Suprapubic skin (tissue), 3 donors: ENCODE measurements around the gene EGLN1.

Experiments
- CTCF ChIP-seq, 2 donors: fragments of 200-600 bp in 1 of 2; fragments of 450-650 bp in 1 of 2; sonication (generic) in 1 of 2; IDR thresholded peaks; one replicate each; pipeline ENCODE4 v1.5.1; 2016 to 2019; ENCODE audit warnings: antibody characterized with exemption in 2 of 2, mild to moderate bottlenecking in 1 of 2, moderate library complexity in 1 of 2
- EP300 ChIP-seq: sonication (generic); formaldehyde crosslinking; IDR thresholded peaks from one replicate; pipeline ENCODE4 v1.6.1; 2017; ENCODE audit warnings: antibody characterized with exemption

GRCh38 chr1:231347961-231348360, 74.1 kb downstream of the EGLN1 start:
- TF ChIP-seq CTCF (IDR thresholded peaks at IDR 0.05) (no peak), EP300 (no peak)
